GM21529 (cell line): ENCODE data around the gene NBAS.
"Not testable (repeated sequence)": the region's sequence is repeated elsewhere in the genome, so short reads cannot be mapped to it uniquely, and the experiment has no call there.

ENCODE experiments used
- ATAC-seq: cut with Tn5 transposase; IDR thresholded peaks from one replicate; pipeline ENCODE4 v1.9.1; 2021; ENCODE audit not compliant: unreplicated experiment

Gene NBAS

GRCh38 chr2:15226661-15227060 lies 334.5 kb downstream of the NBAS start:
- no peak for ATAC-seq

- ATAC-seq: no peak
These were observed 336.0 kb downstream of the NBAS start for GRCh38 chr2:15225131-15225530.

GRCh38 chr2:15224641-15225040 lies 336.5 kb downstream of the NBAS start:
- ATAC-seq: no peak

- ATAC-seq: no peak
These were observed 337.2 kb downstream of the NBAS start for GRCh38 chr2:15223887-15224286.

- ATAC-seq: no peak
These were observed 338.3 kb downstream of the NBAS start for GRCh38 chr2:15222856-15223255.

- ATAC-seq: no peak
These were observed 340.5 kb downstream of the NBAS start for GRCh38 chr2:15220603-15221002.

- no peak for ATAC-seq
These were observed 342.6 kb downstream of the NBAS start for GRCh38 chr2:15218423-15219086.

- no peak for ATAC-seq
These were observed 348.9 kb downstream of the NBAS start for GRCh38 chr2:15212249-15212648.

GRCh38 chr2:15210542-15210941 lies 350.6 kb downstream of the NBAS start:
- not testable (repeated sequence) for ATAC-seq

- no peak for ATAC-seq
These were observed 354.7 kb downstream of the NBAS start for GRCh38 chr2:15206419-15206818.

- no peak for ATAC-seq
These were observed 355.6 kb downstream of the NBAS start for GRCh38 chr2:15205562-15205961.

GRCh38 chr2:15201009-15201408 lies 360.1 kb downstream of the NBAS start:
- no peak for ATAC-seq

GRCh38 chr2:15200581-15200980 lies 360.6 kb downstream of the NBAS start:
- no peak for ATAC-seq

- ATAC-seq: no peak
These were observed 363.1 kb downstream of the NBAS start for GRCh38 chr2:15198051-15198450.

- ATAC-seq: no peak
These were observed 365.3 kb downstream of the NBAS start for GRCh38 chr2:15195813-15196212.

- no peak for ATAC-seq
These were observed 369.3 kb downstream of the NBAS start for GRCh38 chr2:15191789-15192188.

GRCh38 chr2:15189216-15189615 lies 371.9 kb downstream of the NBAS start:
- ATAC-seq: no peak

- ATAC-seq: no peak
These were observed 373.4 kb downstream of the NBAS start for GRCh38 chr2:15187702-15188101.

- ATAC-seq: no peak
These were observed 375.0 kb downstream of the NBAS start for GRCh38 chr2:15186118-15186517.

- ATAC-seq: no peak
These were observed 376.6 kb downstream of the NBAS start for GRCh38 chr2:15184491-15184890.

- ATAC-seq: no peak
These were observed 378.9 kb downstream of the NBAS start for GRCh38 chr2:15182275-15182674.

- no peak for ATAC-seq
These were observed 379.9 kb downstream of the NBAS start for GRCh38 chr2:15181092-15181745.

GRCh38 chr2:15180379-15180778 lies 380.8 kb downstream of the NBAS start:
- ATAC-seq: no peak
